OCI-LY1 (cell line): ENCODE measurements around the gene CACNA2D3.

Experiments
- H2AFZ ChIP-seq: fragments of 200-600 bp; sonication (generic), shearing (Covaris generic); 2 replicates; pipeline ENCODE4 v1.6.0; 2014; ENCODE audit warnings: antibody characterized with exemption, mild to moderate bottlenecking, low read length
- H3F3A ChIP-seq: fragments of 200-600 bp; sonication (generic), shearing (Covaris generic); 2 replicates; pipeline ENCODE4 v1.6.0; 2014; ENCODE audit warnings: mild to moderate bottlenecking, antibody characterized with exemption, low read length, moderate library complexity; ENCODE audit not compliant: insufficient read depth
- H3K27ac ChIP-seq: fragments of 200-600 bp; sonication (generic); 2 replicates; pipeline ENCODE4 v1.5.1; 2014; ENCODE audit warnings: low read length, mixed run types, mild to moderate bottlenecking, low read depth; ENCODE audit not compliant: poor library complexity, severe bottlenecking
- H3K27me3 ChIP-seq: fragments of 200-600 bp; sonication (generic); 2 replicates; pipeline ENCODE4 v1.6.0; 2014; ENCODE audit warnings: antibody characterized with exemption, mild to moderate bottlenecking, low read length, moderate library complexity; ENCODE audit not compliant: insufficient read depth
- H3K36me3 ChIP-seq: fragments of 200-600 bp; sonication (generic); 2 replicates; pipeline ENCODE4 v1.6.1; 2014; ENCODE audit warnings: mild to moderate bottlenecking, antibody characterized with exemption, low read length, moderate library complexity, mixed read lengths; ENCODE audit not compliant: insufficient read depth
- H3K4me1 ChIP-seq: fragments of 200-600 bp; sonication (generic); 2 replicates; pipeline ENCODE4 v1.5.1; 2014; ENCODE audit warnings: mild to moderate bottlenecking, low read length, moderate library complexity; ENCODE audit not compliant: insufficient read depth, severe bottlenecking
- H3K4me2 ChIP-seq: fragments of 200-600 bp; sonication (generic), shearing (Covaris generic); 2 replicates; pipeline ENCODE4 v1.6.1; 2014; ENCODE audit warnings: low read length
- H3K4me3 ChIP-seq: fragments of 200-600 bp; sonication (generic); 2 replicates; pipeline ENCODE4 v1.5.1; 2014; ENCODE audit warnings: low read length, low read depth, mild to moderate bottlenecking, mixed read lengths; ENCODE audit not compliant: poor library complexity, severe bottlenecking
- H3K79me2 ChIP-seq: fragments of 200-600 bp; shearing (Covaris generic); 2 replicates; pipeline ENCODE4 v1.6.1; 2016; ENCODE audit warnings: mixed run types, low read length, mixed read lengths; ENCODE audit not compliant: insufficient read depth
- H3K9ac ChIP-seq: fragments of 200-600 bp; sonication (generic), shearing (Covaris generic); 2 replicates; pipeline ENCODE4 v1.6.1; 2014; ENCODE audit warnings: mild to moderate bottlenecking, low read length, mixed read lengths
- H3K9me2 ChIP-seq: fragments of 200-600 bp; sonication (generic), shearing (Covaris generic); 2 replicates; pipeline ENCODE4 v1.6.1; 2014; ENCODE audit warnings: low read depth, mild to moderate bottlenecking, low read length, mixed read lengths
- H3K9me3 ChIP-seq: fragments of 200-600 bp; shearing (Covaris generic); 2 replicates; pipeline ENCODE4 v1.6.1; 2014; ENCODE audit warnings: low read length, mixed read lengths
- H4K20me1 ChIP-seq: fragments of 200-600 bp; sonication (generic), shearing (Covaris generic); 2 replicates; pipeline ENCODE4 v1.6.0; 2016; ENCODE audit warnings: mild to moderate bottlenecking, low read length; ENCODE audit not compliant: insufficient read depth
- EZH2 ChIP-seq: fragments of 200-600 bp; sonication (generic), shearing (Covaris generic); IDR thresholded peaks from 2 replicates; pipeline ENCODE4 v1.8.0; 2017; ENCODE audit warnings: borderline replicate concordance, mixed run types, mild to moderate bottlenecking, antibody characterized with exemption, low read length, moderate library complexity, mixed read lengths
- TF ChIP-seq, protein P1 (sequence below): fragments of 200-600 bp; sonication (generic), shearing (Covaris generic); IDR thresholded peaks from 2 replicates; pipeline ENCODE4 v1.5.1; 2017; ENCODE audit warnings: mild to moderate bottlenecking, antibody characterized with exemption, low read length, moderate library complexity, mixed read lengths

CACNA2D3 gene

GRCh38 chr3:54772746-54773145 is 650.4 kb downstream of the CACNA2D3 start:
- no peaks in the 10 kb centered on the region for H3K79me2 ChIP-seq
- no peak overlapping the region for H3K27ac ChIP-seq
- no peaks in the 10 kb centered on the region for H3K9me3 ChIP-seq
- TF ChIP-seq, protein P1, sequence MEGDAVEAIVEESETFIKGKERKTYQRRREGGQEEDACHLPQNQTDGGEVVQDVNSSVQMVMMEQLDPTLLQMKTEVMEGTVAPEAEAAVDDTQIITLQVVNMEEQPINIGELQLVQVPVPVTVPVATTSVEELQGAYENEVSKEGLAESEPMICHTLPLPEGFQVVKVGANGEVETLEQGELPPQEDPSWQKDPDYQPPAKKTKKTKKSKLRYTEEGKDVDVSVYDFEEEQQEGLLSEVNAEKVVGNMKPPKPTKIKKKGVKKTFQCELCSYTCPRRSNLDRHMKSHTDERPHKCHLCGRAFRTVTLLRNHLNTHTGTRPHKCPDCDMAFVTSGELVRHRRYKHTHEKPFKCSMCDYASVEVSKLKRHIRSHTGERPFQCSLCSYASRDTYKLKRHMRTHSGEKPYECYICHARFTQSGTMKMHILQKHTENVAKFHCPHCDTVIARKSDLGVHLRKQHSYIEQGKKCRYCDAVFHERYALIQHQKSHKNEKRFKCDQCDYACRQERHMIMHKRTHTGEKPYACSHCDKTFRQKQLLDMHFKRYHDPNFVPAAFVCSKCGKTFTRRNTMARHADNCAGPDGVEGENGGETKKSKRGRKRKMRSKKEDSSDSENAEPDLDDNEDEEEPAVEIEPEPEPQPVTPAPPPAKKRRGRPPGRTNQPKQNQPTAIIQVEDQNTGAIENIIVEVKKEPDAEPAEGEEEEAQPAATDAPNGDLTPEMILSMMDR: no peak
- no peak for TF ChIP-seq EZH2
- no peaks in the 10 kb centered on the region for H4K20me1 ChIP-seq
- no peak overlapping the region for H3K4me2 ChIP-seq
- no peak overlapping the region for H3K9ac ChIP-seq
- no peaks in the 10 kb centered on the region for H3F3A ChIP-seq
- no peak overlapping the region for H3K4me3 ChIP-seq
- no peaks in the 10 kb centered on the region for H3K9me2 ChIP-seq
- no peaks in the 10 kb centered on the region for H3K4me1 ChIP-seq
- no peak overlapping the region for H2AFZ ChIP-seq
- no peaks in the 10 kb centered on the region for H3K27me3 ChIP-seq
- no peaks in the 10 kb centered on the region for H3K36me3 ChIP-seq

- Histone ChIP-seq H3K9me2 (no peaks in the 10 kb centered on the region), H4K20me1 (no peaks in the 10 kb centered on the region), H3K27me3 (no peaks in the 10 kb centered on the region), H3F3A (no peaks in the 10 kb centered on the region), H3K4me1 (no peaks in the 10 kb centered on the region), H2AFZ (no peak overlapping the region), H3K9me3 (no peaks in the 10 kb centered on the region), H3K36me3 (no peaks in the 10 kb centered on the region), H3K27ac (no peak overlapping the region), H3K9ac (no peak overlapping the region), H3K79me2 (no peaks in the 10 kb centered on the region), H3K4me2 (no peak overlapping the region), H3K4me3 (no peak overlapping the region)
- TF ChIP-seq EZH2: no peak
- TF ChIP-seq, protein P1: no peak
Observed at GRCh38 chr3:54773271-54773670, 650.9 kb downstream of the CACNA2D3 start.

DNA sequence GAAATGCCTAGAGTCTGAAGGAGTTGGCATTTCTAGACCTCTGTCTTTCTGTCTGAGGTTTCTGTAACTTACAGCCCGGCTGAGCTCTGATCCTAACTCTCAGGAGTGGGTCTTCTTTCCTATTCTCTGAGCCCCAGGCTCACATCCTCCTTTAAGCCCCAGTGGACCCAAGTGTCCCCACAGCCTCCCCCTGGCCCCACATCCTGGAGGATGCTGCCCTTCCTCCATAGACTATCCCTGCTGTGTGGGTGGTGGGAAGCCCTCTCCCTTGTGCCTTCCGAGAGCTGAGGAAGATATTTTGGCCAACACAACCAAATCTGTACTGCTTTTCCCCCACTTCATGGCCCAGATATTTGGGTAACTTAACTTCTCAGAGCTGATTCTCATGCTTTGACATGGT is 654.2 kb downstream of the CACNA2D3 start:
- no peaks in the 10 kb centered on the region for H4K20me1 ChIP-seq
- no peak overlapping the region for H3K4me2 ChIP-seq
- H3K9me3 ChIP-seq: no peaks in the 10 kb centered on the region
- H3K4me3 ChIP-seq: no peak overlapping the region
- no peak overlapping the region for H3K9ac ChIP-seq
- no peaks in the 10 kb centered on the region for H3F3A ChIP-seq
- H3K79me2 ChIP-seq: no peaks in the 10 kb centered on the region
- H2AFZ ChIP-seq: no peak overlapping the region
- H3K27ac ChIP-seq: no peak overlapping the region
- TF ChIP-seq, protein P1: no peak
- TF ChIP-seq EZH2: no peak
- H3K36me3 ChIP-seq: no peaks in the 10 kb centered on the region
- no peaks in the 10 kb centered on the region for H3K4me1 ChIP-seq
- H3K27me3 ChIP-seq: no peaks in the 10 kb centered on the region
- no peaks in the 10 kb centered on the region for H3K9me2 ChIP-seq
